D721Med (cell line): ENCODE data around the gene SFRP5.

Experiments used
- DNase-seq: peaks from one replicate; pipeline ENCODE4 v3.0.0; 2011; ENCODE audit warnings: low spot score; ENCODE audit not compliant: insufficient read length
- FAIRE-seq: peaks from 2 replicates; lab custom pipeline; 2011; peaks lifted over from hg19 to GRCh38; lab: Jason Lieb, UNC
- TF ChIP-seq, protein P1 (sequence below): IDR thresholded peaks from 2 replicates; pipeline ENCODE4 v1.5.1; 2012; ENCODE audit warnings: mild to moderate bottlenecking, control low read depth; ENCODE audit not compliant: insufficient read depth; ENCODE audit errors: missing control alignments

The SFRP5 gene

DNA sequence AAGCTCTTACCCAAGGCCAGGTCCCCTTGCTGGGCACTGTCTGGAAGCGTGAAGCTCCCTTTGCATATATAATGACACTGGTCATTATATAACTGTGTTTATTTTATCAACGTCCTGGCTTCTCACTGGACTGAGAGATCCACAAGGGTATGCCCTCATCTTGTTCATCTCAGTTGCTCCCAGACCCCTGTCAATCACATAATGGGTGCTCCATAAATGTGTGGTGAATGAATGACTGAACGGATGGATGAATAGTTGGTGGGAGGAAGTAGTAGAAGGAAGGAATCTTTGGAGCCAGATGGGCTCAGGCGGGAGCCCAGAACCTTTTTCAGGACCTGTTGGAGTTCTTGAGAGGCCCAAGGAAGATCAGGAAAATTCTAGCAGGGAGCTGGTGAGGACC, 7.7 kb upstream of the SFRP5 start:
- DNase-seq = no peak
- FAIRE-seq = no peak
- TF ChIP-seq, protein P1, sequence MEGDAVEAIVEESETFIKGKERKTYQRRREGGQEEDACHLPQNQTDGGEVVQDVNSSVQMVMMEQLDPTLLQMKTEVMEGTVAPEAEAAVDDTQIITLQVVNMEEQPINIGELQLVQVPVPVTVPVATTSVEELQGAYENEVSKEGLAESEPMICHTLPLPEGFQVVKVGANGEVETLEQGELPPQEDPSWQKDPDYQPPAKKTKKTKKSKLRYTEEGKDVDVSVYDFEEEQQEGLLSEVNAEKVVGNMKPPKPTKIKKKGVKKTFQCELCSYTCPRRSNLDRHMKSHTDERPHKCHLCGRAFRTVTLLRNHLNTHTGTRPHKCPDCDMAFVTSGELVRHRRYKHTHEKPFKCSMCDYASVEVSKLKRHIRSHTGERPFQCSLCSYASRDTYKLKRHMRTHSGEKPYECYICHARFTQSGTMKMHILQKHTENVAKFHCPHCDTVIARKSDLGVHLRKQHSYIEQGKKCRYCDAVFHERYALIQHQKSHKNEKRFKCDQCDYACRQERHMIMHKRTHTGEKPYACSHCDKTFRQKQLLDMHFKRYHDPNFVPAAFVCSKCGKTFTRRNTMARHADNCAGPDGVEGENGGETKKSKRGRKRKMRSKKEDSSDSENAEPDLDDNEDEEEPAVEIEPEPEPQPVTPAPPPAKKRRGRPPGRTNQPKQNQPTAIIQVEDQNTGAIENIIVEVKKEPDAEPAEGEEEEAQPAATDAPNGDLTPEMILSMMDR = no peak

DNA sequence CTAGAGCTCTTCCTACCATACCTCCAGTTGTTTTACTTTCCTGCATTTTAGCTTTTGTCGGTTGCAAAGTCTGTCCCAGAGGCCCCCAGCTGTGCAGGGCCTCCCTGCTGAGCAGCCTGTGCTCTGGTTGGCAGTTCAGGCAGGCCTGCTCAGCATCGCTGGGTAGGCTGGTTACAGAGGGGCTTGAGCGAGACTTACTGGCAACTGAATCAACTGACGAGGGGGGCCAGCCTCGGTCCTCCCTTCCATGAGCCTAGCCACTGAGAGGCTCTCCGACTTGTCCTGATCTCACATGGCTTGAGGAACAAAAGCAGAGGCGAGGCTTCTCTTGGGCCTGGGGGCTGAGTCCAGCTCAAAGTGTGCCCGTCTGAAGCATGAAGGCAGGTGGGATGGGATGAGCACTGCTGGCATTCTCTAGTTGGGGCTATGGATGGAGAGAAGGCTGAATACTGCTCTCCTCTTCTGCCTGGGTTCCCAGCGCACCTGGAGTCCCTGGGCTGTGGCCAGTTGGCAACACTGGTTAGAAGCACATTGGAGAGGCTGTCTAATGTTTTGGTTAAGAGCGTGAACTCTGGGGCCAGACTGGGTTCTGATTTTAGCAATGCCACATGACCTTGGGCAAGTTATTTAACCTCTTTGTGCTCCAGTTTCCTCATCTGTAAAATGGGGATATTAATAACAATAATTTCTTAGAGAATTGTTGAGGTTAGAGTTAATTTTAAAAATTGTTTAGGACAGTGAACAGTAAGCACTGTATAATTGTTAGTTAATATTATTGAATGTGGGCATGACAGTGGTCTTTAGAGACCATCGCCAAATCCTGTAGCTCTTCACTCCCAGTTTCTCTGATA, 6.9 kb upstream of the SFRP5 start:
- TF ChIP-seq, protein P1 = no peak
- no peak for FAIRE-seq
- no peak for DNase-seq

DNA sequence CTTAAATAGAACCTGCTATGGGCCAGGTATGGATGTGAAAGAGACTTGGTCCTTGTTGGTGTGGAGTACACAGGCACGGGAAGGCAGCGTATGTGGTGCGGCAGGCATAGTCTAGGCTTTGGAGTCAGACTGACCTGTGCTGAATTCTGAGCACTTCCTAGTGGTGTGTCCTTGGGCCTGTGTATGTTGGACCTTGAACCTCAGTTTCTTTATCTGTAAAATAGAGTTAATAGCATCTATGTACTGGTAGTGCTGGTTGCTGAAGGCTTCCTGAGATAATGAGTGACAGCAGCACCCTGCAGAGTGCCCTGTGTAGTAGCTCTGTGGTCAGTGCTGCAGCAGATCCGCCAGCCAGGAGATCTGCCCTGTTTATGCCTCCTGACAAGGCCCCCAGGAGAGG, 5.3 kb upstream of the SFRP5 start:
- FAIRE-seq (no peak), DNase-seq (no peak)
- TF ChIP-seq, protein P1 = no peak

DNA sequence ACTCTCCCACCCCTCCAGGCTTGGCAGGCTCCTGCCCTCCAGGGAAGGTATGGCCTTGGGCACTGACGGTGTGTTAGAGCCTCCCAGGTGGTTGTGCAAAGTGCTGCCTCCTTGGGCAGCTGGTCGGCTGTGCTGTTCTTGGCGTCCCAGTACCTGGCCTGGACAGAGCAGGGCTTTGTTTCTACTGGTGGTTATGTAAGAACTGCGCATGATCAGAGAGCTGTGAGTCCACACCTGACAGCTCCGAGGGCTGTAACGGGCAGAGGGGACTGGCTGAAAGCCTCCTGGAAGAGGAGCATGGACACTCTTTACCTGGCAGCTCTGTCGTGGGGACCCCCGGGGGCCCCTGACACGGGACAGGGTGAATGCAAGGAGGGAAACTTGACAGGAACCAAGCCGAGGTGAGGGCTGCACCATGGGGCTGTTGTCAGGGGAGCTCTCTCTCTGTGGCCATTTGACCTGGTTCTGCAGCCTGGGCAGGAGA, 3.1 kb upstream of the SFRP5 start:
- TF ChIP-seq, protein P1 = no peak
- FAIRE-seq = no peak
- DNase-seq = no peak

DNA sequence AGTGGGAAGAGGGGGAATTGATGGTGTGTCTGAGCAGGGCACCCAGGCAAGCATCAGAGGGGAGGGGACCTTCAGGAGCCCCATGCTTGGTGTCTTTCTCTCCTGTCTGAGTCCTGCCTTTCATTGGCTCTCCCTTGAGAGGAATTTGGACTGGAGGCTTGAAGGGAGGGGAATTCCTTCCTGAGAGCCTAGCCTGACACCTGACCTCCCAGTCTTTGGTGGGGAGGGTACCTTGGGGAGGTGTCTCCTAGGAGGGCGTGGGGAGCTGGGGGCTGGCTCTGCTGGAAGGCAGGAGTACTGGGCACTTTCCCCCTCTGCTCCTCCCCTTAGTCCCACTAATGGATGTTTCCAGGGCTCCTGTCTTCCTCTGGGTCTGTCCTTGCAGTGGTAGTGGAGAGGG, 1.3 kb upstream of the SFRP5 start:
- FAIRE-seq (no peak), DNase-seq (no peak)
- TF ChIP-seq, protein P1 = no peak

DNA sequence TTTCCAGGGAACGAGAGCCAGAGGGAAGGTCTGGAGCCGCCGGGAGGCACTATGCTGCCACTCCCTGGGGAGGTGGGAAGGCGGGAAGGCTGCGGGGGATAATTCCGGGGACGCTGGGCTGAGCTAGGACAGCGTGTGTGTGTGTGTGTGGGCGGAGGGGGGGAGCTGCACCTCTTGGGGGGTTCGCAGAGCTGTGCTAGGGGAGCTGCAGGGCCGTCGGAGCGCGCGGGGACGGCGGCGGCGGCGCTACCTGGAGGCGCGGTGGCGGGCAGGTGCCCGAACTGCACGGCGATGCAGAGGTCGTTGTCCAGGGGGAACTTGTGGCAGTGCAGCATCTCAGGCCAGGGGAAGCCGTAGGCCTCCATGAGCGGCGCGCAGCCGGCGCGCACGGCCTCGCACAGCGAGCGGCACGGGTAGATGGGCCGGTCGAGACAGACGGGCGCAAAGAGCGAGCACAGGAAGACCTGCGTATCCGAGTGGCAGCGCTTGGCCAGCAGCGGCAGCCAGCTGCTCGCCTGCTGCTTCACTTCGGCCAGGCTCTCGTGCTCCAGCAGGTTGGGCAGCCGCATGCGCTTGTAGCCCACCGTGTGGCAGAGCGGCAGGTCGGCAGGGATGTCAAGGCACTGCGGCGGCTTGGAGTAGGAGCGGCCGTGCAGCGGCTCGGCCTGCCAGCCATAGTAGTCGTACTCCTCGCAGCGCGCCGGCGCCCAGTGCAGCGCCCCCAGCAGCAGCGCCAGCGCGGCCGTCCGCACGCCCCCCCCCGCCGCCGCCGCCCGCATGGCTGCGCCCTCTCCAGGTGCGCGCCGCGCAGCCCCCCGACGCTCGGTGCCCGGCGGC, 526 bp downstream of the SFRP5 start:
- DNase-seq = no peak
- FAIRE-seq = no peak
- TF ChIP-seq, protein P1 = no peak
